ENCODE data around the gene HDHD3.

The HDHD3 gene

DNA sequence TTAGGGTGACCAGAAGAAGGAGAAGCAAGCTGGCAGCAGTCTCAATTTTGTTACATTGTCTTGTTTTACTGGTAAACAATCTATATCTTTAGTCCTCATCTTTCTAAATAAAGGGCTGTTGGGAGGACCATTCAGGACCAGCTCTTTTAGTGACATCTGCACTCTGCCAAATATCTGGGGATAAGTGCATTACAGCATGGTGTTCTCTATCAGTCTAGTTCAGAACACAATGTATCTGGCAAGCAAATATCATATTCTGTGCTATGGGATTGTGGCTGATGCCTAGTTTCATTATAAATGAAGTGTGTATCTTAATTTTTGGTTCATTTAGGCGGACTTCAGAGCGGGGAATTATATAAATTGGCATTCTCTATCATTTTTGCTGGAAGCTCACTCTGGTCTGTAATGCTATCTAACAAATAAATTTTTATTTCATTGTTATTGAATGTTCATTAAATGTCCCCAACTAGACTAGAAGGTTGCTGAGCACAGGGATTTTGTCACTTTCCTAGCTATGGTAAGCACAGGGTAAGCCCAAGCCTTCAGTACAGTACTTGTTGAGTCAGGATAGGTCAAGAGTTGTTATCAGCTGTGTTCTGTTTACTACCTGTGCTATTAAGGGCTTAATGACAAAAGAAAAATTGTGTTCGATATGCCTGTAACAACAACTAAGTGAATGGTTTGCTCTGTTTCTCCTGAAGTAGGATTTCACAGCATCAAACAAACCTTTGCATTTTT lies 48.6 kb downstream of the HDHD3 start:
- no peak for DNase-seq (ENCODE audit: low read depth in 3 of 3)

DNA sequence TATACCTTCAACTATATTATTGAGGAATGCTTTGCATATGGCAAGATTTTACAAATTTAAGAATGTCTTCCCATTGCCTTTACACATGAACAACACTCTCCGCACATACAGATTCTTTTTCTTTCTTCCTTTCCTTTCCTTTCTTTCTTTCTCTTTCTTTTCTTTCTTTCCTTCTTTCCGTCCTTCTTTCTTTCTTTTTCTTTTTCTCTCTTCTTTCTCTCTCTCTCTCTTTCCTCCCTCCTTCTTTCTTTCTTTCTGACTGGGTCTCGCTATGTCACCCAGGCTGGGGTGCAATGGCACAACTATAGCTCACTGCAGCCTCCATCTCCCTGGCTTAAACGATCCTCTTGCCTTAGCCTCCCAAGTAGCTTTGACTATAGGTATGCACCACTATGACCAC lies 50.6 kb downstream of the HDHD3 start:
- DNase-seq (ENCODE audit: low read depth in 3 of 3): no peak
